OCI-LY7 (cell line): ENCODE results near the gene ABCB8.

Source experiments
- CTCF ChIP-seq: fragments of 200-600 bp; sonication (generic); conservative IDR thresholded peaks from 2 replicates; pipeline ENCODE4 v1.5.1; 2014; ENCODE audit warnings: mild to moderate bottlenecking, antibody characterized with exemption, low read length, moderate library complexity, mixed read lengths
- EZH2phosphoT487 ChIP-seq: fragments of 200-600 bp; sonication (generic); IDR thresholded peaks from 2 replicates; pipeline ENCODE4 v1.6.1; 2018; ENCODE audit warnings: low read depth, borderline replicate concordance, mild to moderate bottlenecking, mixed run types, antibody characterized with exemption, low read length, moderate library complexity, mixed read lengths

- TF ChIP-seq CTCF (no peak), EZH2phosphoT487 (no peak)
These were observed 29.9 kb upstream of the ABCB8 start for GRCh38 chr7:150998341-150998740.
